HG02571 (cell line): ENCODE data around the gene URAD.

ENCODE experiments used
- ATAC-seq: cut with Tn5 transposase; IDR thresholded peaks from one replicate; pipeline ENCODE4 v1.9.1; 2021; ENCODE audit warnings: mild to moderate bottlenecking, moderate library complexity; ENCODE audit not compliant: unreplicated experiment

The URAD gene

GRCh38 chr13:27959976-27960361, 28.5 kb downstream of the URAD start:
- ATAC-seq, result no peak

GRCh38 chr13:27956576-27957300, 31.8 kb downstream of the URAD start:
- no peak for ATAC-seq

- ATAC-seq, result no peak
Observed at GRCh38 chr13:27955014-27955591, 33.4 kb downstream of the URAD start.

GRCh38 chr13:27954406-27954851, 34.1 kb downstream of the URAD start:
- no peak for ATAC-seq

- ATAC-seq, result peak; percentile 51
Observed at GRCh38 chr13:27953676-27954405, 34.7 kb downstream of the URAD start.

GRCh38 chr13:27952876-27953675, 35.4 kb downstream of the URAD start:
- no peak for ATAC-seq

GRCh38 chr13:27942972-27943371, 45.5 kb downstream of the URAD start:
- ATAC-seq, result no peak

GRCh38 chr13:27933580-27934328, 54.7 kb downstream of the URAD start:
- no peak for ATAC-seq

- no peak for ATAC-seq
Observed at GRCh38 chr13:27933118-27933517, 55.4 kb downstream of the URAD start.

- ATAC-seq, result no peak
Observed at GRCh38 chr13:27929868-27930267, 58.6 kb downstream of the URAD start.

GRCh38 chr13:27928805-27929753, 59.4 kb downstream of the URAD start:
- ATAC-seq, result no peak

- no peak for ATAC-seq
Observed at GRCh38 chr13:27928353-27928804, 60.1 kb downstream of the URAD start.
